Measurements from ENCODE around the gene STXBP2. TPM values are rescaled to one million over a fixed set of nuclear protein-coding genes. Genes with fewer than 3 reads are reported as not detected.

The STXBP2 gene
- total RNA-seq, 1 experiment from 2014 or later, result 133 TPM

Small RNA genes within 50 kb of the gene (microRNA-seq; reads per million reads assigned to microRNA genes)
- not detected for gene MIR6792 (ENCODE audit: unreplicated experiment)

Other genes with a start within 250 kb of the STXBP2 start
- gene PEX11G, start 148.1 kb upstream of the STXBP2 start, total RNA-seq (2014; rRNA removed), result 6.6 and 8.6 TPM in 2 replicates
- gene ZNF358, start 121.0 kb upstream of the STXBP2 start, total RNA-seq (2014; rRNA removed), result 41.6 and 53.4 TPM in 2 replicates
- gene MCOLN1, start 114.5 kb upstream of the STXBP2 start, total RNA-seq (2014; rRNA removed), result 10.2 and 22.9 TPM in 2 replicates
- gene PNPLA6, start 101.4 kb upstream of the STXBP2 start, total RNA-seq (2014; rRNA removed), result 217 and 291 TPM in 2 replicates
- 16.6 and 25.4 TPM in 2 replicates for gene CAMSAP3, start 41.2 kb upstream of the STXBP2 start, total RNA-seq (2014; rRNA removed)
- gene XAB2, start 7.6 kb upstream of the STXBP2 start, total RNA-seq (2014; rRNA removed), result 81.1 and 84.4 TPM in 2 replicates
- 101 and 141 TPM in 2 replicates for gene PET100, start 7.3 kb upstream of the STXBP2 start, total RNA-seq (2014; rRNA removed)
- not detected in 2 replicates for gene PCP2, start 3.4 kb upstream of the STXBP2 start, total RNA-seq (2014; rRNA removed)
- not detected in 2 replicates for gene RETN, start 31.9 kb downstream of the STXBP2 start, total RNA-seq (2014; rRNA removed)
- gene MCEMP1, start 40.0 kb downstream of the STXBP2 start, total RNA-seq (2014; rRNA removed), result not detected in 2 replicates
- 317 and 376 TPM in 2 replicates for gene TRAPPC5, start 43.7 kb downstream of the STXBP2 start, total RNA-seq (2014; rRNA removed)
- not detected in 2 replicates for gene FCER2, start 65.0 kb downstream of the STXBP2 start, total RNA-seq (2014; rRNA removed)
- gene CLEC4G, start 95.0 kb downstream of the STXBP2 start, total RNA-seq (2014; rRNA removed), result not detected in 2 replicates
- gene CD209, start 110.4 kb downstream of the STXBP2 start, total RNA-seq (2014; rRNA removed), result not detected in 2 replicates
- gene CLEC4M, start 126.1 kb downstream of the STXBP2 start, total RNA-seq (2014; rRNA removed), result not detected in 2 replicates
- 29.5 and 42.4 TPM in 2 replicates for gene EVI5L, start 193.1 kb downstream of the STXBP2 start, total RNA-seq (2014; rRNA removed)
- 2.4 and 2.5 TPM in 2 replicates for gene PRR36, start 237.3 kb downstream of the STXBP2 start, total RNA-seq (2014; rRNA removed)

Data from PC-3 (cell line).